ENCODE results near the gene ACVR1.

DNA sequence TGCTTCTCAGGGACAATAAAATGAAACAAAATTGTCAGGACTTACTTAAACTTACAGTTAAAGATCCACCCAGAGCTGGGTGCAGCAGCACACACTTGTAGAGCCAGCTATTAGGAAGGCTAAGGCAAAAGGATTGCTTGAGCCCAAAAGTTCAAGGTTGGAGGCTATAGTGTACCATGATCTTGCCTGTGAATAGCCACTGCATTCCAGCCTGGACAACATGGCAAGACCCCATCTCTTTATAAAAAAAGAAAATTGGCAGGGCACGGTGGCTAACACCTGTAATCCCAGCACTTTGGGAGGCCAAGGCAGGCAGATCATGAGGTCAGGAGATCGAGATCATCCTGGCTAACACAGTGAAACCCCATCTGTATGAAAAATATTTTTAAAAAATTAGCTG lies 34.6 kb downstream of the ACVR1 start:
- TF ChIP-seq, protein P1, sequence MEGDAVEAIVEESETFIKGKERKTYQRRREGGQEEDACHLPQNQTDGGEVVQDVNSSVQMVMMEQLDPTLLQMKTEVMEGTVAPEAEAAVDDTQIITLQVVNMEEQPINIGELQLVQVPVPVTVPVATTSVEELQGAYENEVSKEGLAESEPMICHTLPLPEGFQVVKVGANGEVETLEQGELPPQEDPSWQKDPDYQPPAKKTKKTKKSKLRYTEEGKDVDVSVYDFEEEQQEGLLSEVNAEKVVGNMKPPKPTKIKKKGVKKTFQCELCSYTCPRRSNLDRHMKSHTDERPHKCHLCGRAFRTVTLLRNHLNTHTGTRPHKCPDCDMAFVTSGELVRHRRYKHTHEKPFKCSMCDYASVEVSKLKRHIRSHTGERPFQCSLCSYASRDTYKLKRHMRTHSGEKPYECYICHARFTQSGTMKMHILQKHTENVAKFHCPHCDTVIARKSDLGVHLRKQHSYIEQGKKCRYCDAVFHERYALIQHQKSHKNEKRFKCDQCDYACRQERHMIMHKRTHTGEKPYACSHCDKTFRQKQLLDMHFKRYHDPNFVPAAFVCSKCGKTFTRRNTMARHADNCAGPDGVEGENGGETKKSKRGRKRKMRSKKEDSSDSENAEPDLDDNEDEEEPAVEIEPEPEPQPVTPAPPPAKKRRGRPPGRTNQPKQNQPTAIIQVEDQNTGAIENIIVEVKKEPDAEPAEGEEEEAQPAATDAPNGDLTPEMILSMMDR (IDR thresholded peaks at IDR 0.05; ENCODE audit: extremely low read depth in 1 of 2, insufficient read depth in 1 of 2, low read depth in 1 of 2, low read length in 2 of 2), result no peak
- no peak for TF ChIP-seq EZH2 (IDR thresholded peaks at IDR 0.05; ENCODE audit: borderline replicate concordance, low read depth, low read length, severe bottlenecking)

All from endothelial cell of umbilical vein (primary cell).